ACHN (cell line): ENCODE data around the gene HUS1B.

ENCODE experiments used
- DNase-seq: peaks from one replicate; pipeline ENCODE4 v3.0.0-alpha.2; 2015
- in situ Hi-C: cut with HindIII; loops from 2 replicates; pipeline ENCODE4 v1.10.0; 2017; ENCODE audit warnings: low sequenced_read_pairs, low pct_ligation_motif_present, low pct_unique_long_range_greater_than_20kb

The HUS1B gene

DNA sequence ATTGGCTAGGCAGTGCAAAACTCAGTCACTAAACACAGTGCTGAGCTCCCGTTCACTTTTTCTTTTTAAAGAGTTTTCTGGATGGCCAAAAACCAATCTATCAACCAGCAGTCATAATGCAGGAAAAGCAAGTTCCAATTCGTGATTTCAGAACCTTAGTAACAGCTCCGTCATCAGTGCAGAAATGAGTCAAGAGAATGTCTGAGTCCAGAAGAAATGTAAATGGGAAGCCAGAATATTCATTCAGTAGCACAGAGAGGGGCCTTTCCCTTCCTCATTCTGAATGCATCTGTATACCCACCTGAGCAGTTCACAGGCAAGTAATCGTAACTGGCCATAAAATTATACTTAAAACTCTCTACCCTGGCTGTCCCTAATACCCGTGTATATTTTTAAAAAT is 20.4 kb downstream of the HUS1B start:
- in situ Hi-C loops, result no loop called here
- DNase-seq, result no peak

DNA sequence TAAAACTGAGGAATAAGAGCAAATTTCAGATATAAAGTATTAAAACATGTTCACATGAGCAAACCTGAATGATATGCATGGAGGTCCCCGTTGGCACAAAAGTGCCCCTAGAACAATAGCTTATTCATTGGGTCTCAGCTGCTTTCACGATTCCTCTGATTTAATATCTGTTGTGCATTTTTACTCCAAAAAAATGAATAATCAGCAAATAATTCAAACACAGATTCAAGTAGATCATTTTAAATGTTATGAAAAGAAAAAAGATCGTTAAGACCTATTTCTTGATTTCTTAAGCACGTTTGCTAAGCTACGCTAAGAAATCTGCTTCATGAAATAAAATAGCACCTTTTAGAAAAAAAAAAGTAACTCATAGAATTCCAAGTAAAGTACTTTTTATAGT is 21.7 kb downstream of the HUS1B start:
- in situ Hi-C loops, result no loop called here

DNA sequence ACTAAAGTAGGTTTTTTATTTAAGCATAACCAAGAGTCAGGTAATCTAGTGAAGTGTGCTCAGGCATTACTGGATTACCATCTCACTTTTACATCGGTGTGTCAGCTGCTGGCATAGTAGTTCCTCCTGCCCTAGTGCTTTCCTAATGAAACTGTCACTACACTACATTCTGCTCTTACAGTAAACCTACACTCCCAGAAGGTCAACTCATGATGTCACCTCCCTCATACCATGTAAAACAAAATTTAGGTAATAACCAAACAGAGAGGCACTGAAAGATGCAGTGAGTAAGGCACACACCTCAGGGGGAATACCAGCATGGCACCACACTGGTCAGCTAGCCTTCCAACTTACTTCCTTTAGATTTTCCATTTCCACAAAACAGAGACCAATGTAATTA is 23.3 kb downstream of the HUS1B start:
- in situ Hi-C loops, result no loop called here
- no peak for DNase-seq

More for the DNA sequence above, 21.7 kb downstream of the HUS1B start:
- DNase-seq, result no peak

DNA sequence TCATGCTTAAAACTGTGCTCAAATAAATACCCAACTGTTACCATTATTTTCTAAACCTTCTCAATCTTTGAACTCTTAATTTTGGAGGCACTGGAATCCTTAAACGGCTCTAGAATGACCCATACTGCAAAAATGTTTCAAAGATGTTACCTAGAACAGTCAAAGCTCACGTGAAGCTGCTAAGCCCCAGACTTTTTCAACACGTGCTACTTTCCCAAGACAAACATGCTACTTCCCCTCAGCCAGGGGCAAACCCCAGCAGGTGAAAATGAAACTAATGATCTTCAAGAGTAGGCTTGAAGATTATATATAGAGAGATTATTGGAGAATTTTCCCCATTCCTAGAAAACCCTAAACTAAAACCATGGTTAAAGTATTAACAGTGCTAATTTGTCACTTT is 28.1 kb downstream of the HUS1B start:
- in situ Hi-C loops, result no loop called here
- no peak for DNase-seq

DNA sequence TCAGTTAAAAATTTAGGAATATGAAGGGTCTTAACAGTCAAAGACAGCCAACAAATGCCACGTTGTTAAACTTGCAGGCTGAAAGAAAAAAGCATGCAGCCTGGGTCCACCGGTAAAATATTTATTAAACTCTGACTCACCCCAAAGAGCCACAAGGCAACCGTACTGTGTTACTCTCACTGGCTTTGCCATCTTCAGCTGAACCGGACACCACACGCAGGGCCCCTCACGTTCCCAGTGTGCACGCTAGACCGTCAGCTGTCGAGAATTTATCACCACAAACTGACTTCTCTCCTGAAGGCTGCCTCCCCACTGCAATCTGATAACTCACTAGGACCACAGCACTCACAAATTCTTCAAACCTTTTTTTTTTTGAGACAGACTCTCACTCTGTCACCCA is 30.7 kb downstream of the HUS1B start:
- DNase-seq, result peak; percentile 77
- in situ Hi-C loops, result no loop called here

DNA sequence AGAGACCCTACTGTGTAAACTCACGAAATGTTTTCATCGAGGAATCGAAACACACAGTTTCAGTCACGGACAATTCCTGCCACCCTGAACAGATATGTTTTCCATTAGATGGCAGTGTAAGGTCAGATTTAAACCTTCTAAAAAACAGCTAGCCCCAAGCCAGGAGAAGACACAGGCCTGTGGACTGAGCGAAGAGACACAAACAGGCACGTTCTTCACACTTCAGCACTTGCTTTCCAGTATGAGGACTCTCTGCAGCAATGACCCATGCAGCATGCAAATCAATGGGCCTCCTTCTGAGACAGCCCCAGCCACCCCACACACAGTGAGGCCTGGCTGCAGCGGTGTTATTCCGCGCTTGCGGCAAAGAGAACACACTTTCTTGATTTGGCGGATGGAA is 31.9 kb downstream of the HUS1B start:
- peak; percentile 27 for DNase-seq

DNA sequence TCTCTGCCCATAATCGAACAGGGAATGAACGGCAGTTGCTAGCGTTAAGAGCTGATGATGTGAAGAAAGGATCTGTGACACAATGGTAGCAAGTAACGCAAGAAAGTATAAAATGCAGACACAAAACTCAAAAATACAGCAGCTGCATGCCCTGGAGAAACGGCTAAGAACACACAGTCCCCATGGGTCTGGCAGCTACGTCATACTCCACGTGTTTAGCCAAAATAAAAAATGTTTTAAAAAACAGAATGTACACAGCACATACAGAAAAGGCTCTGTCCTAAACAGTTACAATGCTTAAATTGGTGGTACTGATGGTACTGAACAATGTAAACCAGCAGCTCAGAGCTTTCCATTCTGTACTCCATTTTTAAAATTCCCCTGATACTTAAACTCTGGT is 34.4 kb downstream of the HUS1B start:
- DNase-seq, result no peak
- in situ Hi-C loops, result no loop called here

More for the DNA sequence above, 31.9 kb downstream of the HUS1B start:
- in situ Hi-C loops, result no loop called here

DNA sequence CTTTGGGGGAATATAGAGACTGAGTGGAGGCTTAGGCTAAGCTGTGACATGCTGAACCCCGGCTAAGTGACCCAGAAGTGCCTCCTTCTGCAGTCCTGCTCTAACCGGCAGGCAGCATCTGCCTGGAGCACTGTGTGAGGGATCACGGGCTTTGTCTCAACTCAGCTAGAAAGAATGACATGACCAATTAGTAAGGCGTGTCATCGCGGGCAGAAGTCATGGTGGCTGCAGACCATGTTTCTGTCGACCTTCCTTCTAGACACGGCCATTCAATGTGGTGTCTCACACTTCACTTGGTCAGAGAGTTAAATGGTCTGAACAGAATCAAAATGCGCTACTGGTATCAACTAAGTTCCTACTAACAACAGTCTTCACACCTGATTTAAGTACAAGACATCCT is 35.0 kb downstream of the HUS1B start:
- no peak for DNase-seq
- in situ Hi-C loops, result no loop called here

DNA sequence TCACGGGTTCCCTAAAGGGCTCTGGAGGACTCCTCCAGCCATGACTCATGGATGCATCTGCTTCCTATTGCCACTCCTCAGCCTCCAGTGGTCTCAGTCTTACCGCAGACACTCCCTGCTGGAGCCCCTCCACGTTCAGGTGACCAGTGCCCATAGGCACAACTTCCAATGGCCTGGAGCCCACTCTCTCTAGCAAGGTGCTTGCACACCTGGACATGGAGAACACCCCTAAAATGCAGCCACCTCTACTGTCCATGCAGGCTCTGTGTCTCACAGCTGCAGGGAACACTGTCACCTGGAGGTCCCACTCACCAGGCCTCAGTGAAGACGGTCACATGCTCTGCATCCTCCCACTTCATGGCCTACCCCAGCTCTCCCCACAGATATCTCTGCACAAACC is 36.0 kb downstream of the HUS1B start:
- no peak for DNase-seq
- in situ Hi-C loops, result no loop called here

DNA sequence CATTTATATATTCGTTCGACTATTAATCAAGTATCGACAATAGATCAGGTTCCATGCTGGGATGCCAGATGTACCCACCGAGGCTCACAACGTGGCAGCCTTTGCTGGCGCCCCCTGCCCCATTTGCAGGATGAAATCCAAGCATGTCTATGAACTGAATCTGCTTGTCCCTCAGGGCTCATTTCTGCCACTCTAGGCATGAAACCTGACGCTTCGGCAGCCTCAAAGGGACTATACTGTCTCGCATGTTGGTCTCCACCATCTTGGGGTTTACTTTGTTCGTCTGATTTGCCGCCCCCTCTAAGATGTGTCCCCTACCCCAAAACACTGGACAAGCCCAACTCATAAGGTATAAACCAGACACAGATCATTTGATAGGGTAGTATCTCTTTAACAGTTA is 36.7 kb downstream of the HUS1B start:
- in situ Hi-C loops, result no loop called here
- no peak for DNase-seq

DNA sequence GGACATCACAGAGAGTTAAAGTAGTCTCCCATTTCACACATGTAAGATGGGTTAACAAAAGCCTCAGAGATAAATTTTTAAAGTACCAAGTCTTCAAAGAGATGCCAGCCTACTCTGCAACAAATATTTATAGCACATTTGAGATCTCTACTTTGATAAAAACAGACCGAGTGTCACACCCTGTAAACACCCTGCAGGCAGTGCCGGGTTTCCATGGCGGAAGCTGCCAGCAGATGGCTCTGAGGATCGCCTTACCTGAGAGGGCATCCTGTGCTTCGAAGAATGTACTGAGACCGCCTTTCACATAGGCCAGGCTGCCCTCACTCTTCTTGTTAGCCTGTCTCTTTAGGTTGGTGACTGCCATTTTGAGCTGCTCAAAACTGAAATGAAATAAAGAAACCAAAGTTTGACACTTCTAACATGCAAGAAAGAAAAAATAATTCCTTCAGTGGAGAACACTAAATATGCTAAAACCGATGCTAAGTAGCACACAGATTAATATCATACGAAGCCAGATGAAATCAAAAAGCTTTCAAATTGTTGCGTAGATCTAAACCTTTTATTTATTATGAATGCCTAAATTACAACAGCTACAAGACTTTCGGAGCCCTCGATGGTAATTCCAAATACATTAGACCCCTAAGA is 39.3 kb downstream of the HUS1B start:
- no peak for DNase-seq
- in situ Hi-C loops, result no loop called here

DNA sequence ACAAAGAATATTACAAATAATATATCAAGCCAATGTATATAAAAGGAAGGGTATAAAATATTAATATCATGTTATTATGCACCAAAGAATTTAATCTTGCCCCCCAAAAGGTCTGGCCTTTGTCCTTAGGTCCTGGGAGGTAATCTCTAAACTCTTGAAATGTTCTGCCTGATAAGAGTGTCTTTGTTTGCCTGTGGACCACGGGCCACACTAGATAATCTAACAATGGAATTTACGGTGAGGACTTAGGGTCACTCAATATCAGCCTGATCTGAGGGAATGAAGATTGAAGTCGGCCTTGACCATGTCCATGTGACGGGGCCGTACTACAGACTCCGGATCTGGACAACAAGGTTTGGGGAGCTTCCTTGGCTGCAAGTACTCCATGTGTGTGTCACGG is 42.9 kb downstream of the HUS1B start:
- no peak for DNase-seq
- in situ Hi-C loops, result no loop called here

DNA sequence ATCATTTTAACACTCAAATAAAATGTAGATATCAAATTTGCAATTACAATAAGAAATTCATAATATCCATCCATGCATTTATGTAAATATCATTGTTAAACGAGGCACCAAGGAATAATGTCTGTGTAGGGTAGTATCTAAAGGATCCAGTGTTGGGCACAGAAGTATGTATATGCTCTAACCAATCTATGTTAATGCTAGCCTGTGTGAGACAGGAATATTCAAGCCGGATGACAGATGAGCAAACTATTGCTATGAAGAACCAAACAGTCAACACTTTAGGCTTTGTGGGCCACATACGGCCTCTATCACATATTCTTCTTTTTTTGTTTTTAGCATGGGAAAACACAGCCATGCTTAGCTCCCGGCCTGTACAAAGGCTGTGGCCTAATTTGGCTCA is 45.0 kb downstream of the HUS1B start:
- DNase-seq, result no peak
- in situ Hi-C loops, result no loop called here

DNA sequence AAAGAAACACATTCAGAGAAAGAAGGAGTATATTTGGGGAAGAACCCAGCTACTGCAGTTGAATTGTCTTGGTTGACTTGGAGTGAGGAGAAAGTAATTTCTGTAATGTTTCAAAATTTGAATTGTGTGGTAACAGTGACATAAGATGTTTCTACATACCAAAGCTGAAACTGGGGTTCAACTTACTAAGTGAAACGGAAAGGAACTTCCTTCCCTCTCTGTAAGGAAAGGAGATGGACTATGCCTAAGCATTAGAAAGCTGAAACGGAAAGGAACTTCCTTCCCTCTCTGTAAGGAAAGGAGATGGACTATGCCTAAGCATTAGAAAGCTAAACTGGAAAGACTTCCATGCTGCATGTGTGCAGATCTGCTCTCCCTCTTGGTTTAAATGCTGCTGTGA is 46.0 kb downstream of the HUS1B start:
- in situ Hi-C loops, result no loop called here
- DNase-seq, result no peak

DNA sequence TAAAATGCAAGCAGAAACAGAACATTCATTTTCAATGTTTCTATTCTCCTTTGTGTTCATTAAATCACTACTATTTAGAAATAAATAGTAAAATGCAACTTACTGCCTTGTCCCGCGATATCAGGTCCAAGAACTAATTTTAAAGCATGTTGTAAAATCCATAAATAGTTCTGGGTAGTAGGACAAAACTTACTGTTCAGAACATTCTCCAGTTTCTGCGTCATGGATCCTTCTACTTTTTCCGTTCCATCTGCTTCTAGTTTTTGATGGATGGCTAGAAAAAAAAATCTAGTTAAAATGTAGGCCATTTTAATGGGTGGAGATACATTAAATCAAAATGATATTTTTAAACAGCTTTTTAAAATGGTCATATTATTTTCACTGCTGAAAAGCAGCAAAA is 47.0 kb downstream of the HUS1B start:
- in situ Hi-C loops, result no loop called here
- no peak for DNase-seq

DNA sequence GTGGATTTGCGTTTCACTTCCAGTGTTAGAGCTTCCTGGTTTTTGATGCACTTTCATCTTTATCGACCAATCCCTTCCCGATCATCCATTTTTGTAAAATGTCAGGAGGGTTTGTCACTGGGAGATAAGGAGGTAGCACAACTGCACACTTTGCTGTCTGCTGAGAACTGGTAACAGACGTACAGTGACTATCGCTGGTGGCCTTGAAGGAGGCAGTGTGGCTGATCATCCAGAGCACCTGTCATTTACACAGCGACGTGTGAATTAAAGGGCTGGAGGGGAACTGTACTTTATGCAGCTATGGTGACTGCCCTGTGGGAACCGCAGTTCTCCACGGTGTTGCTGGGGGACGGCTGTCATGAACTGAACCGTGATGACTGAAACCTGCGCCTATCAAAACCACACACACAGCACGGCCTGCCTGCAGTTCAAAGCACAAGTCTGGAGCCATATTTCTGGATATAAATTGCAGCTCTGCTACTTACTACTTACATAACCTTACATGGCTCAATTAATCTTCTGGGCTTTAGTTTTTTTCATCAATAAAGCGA is 50.0 kb downstream of the HUS1B start:
- DNase-seq, result no peak
- in situ Hi-C loops, result no loop called here
